Dermis blood vessel endothelial cell (primary cell): ENCODE measurements around the gene MED31. TPM values are rescaled to one million over a fixed set of nuclear protein-coding genes. Genes with fewer than 3 reads are reported as not detected.
A peak's percentile ranks its signal among the peaks of the same experiment; 100 is the strongest.
"Not testable (repeated sequence)": the region's sequence is repeated elsewhere in the genome, so short reads cannot be mapped to it uniquely, and the experiment has no call there.

Source experiments
- DNase-seq: peaks from one replicate; pipeline ENCODE4 v3.0.0; 2010
- total RNA-seq: library from RNA; depleted of rRNA; stranded (reverse); fragments of >200 nt; gene quantifications from 2 replicates; pipeline ENCODE4 v1.2.3, GENCODE V29; 2014

The MED31 gene
- total RNA-seq, 1 donor from 2014 or later, result 7.0 TPM

DNA sequence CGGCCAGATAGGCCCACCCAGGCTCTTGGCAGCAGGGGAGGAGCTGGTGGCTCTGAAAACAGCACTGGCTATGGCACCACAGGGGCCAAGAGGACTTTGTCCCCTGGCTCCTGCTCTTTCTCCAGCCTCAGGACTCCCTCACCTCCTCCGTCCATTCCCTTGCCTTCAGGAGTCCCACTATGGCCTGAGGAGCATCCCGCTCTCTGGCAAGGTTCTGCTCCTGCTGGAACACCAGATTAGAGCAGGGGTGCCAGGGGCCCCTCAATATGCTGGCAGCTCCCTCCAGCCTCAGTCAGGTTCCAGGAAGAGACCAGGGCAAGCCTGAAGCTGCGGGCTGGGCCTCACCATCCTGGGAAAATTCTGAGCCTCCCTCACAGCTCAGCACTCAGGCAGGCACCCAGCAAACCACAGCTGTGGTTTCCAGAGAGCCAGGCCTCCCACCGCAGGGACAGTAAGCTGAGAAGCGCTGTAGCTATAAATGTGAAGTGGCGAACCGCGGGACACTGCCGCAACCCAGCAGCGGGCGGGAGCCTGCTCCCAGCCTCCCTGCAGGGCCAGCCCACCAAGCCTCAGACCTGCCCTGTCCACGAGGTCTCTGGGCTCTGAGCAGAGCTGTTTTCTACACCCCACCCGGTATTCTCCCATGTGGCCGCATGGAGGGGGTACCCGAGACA, 25.9 kb upstream of the MED31 start:
- no peak for DNase-seq

DNA sequence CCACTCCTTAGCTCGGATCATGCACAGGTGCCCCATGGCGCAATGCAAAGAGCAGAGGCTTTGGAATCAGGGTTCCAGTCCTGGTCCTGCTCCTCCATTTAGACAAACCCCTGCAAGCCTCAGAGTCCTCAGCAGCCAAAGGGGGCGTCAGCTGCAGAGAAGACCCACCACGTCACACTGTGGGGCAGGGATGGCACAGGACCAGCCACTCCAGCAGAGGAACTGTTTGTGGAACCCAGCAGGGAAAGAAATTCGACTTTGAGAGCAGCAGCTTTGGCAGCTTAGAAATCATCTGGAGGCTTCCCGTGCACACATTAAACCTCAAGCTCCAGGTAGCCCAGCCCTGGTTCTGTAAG, 25.4 kb upstream of the MED31 start:
- no peak for DNase-seq

- no peak for DNase-seq
Measured at GRCh38 chr17:6675201-6675825, 23.9 kb upstream of the MED31 start.

GRCh38 chr17:6674586-6674985, 23.2 kb upstream of the MED31 start:
- no peak for DNase-seq

GRCh38 chr17:6671431-6671830, 20.0 kb upstream of the MED31 start:
- no peak for DNase-seq

DNA sequence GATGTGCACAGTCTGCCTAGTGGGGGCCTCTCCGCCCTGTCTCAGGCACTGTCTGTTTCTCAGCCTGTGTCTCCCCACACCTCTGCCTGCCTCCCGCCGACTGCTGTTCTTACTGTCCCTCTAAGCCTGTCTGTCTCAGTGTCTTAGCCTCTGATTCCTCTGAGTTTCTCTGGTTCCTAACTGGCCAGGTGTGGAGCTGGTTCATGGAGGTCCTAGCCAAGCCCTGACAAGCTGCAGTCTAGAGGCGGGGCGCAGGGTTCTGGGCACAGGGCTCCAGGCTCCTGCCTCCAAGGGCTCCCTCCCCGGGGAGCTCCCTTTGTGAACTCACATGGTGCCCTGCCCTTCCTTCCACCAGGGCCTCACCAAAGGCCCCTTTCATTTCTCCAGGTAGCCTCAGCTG, 19.6 kb upstream of the MED31 start:
- DNase-seq, result no peak

GRCh38 chr17:6670571-6670970, 19.2 kb upstream of the MED31 start:
- no peak for DNase-seq

GRCh38 chr17:6669479-6670212, 18.2 kb upstream of the MED31 start:
- no peak for DNase-seq

- no peak for DNase-seq
Measured at GRCh38 chr17:6668727-6669425, 17.5 kb upstream of the MED31 start.

DNA sequence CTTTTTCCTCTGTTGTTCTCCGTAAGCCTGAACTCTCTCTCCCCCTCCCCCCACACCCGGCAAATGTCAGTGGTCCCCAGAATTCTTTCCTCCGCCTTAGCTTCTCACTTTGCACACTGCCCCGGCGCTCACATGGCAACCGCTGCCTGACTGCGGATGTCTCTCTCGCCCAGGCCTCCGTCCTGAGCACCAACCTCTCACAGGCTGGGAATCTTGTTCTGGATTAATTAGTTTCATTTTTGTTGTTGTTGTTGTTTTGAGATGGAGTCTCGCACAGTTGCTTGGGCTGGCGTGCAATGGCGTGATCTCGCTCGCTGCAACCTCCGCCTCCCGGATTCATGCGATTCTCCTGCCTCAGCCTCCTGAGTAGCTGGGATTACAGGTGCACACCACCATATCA, 16.8 kb upstream of the MED31 start:
- no peak for DNase-seq

DNA sequence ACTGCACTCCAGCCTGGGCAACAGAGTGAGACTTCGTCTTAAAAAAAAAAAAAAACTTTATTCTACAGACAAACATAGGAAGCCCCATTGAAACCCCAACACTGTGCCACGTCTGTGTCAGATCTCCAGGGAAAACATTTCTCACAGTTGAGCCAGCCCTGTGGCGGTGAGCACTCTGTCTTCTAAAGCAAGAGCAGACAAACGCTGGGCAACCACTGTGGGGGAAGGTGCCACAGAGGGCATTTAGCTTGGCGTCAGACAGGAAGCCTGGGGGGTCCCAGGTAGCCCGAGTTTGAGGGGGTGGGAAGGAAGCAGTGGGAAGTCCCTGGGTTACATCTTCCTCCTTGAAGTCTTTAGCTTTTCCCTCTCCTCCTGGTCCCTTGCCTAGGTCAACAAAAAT, 16.1 kb upstream of the MED31 start:
- DNase-seq, result no peak

- no peak for DNase-seq
Measured at GRCh38 chr17:6666557-6666956, 15.2 kb upstream of the MED31 start.

DNA sequence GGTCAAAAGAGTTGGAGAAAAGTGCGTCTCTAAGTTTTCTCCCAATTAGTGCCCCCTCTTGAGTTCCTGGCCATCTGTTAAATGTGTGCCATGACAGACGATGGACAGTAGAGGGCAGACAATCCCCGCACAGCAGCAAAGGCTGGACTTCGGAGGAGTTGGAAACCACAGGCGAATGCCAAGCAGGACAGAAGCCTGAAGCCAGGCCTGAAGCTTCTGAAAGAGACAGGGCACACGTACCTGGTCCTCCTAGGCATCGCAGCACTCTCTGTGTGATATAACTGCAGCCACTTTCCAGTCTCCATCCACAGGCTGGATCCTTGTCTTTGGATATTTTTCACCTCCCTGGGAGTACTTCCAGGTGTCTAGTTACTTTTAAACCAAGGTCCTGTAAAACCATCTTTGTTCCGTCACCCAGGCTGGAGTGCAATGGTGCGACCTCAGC, 14.7 kb upstream of the MED31 start:
- peak; percentile 91 for DNase-seq

- DNase-seq, result not testable (repeated sequence)
Measured at GRCh38 chr17:6663200-6663599, 11.8 kb upstream of the MED31 start.

DNA sequence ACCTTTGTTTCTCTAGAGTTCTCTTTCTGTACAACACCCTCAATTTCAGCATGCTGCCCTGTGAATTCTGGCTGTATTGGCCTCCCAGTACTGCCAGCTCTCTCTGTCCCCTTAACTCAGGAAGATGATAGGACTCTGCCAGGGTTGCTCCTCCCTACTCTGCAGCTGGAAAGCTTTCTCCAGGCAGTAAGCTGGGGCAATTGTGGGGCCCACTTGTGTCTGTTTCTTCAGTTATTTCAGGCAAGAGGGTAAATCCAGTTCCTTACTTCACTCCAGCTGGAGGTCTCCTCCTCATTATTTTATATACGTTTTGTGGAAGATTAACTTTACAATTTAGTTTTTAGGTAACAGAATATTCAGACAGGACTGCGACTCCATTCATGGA, 10.1 kb upstream of the MED31 start:
- no peak for DNase-seq

DNA sequence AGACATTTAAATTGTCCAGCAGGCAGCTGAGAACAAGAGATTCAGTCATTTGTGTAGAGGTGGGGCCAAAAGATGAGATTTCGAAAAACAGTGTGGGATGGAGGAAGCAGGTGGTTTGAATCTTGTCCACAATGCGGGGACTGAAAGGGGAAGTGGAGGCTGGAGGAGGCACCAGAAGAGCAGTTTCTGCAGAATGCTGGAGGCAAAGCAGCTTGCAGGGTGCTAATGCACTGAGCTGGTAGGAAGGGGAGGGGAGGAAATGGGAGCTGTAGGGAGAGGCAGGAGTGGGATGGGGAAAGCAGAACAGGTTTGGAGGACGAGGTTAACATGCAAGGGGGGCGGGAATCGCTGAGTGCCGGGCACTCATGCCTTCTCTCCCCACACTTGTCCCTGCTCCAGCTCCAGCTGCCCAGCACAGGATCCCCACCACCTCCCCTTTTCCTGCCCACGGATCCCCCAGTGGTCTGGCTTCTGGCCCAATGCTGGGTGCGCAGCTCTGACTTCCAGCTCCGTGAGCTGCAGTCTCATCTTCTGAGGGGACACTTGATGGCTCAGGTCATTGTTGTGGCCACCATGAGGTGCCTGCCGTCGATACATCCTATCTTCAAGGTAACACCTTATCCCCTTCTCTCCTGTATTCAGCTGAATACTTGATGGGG, 9.5 kb upstream of the MED31 start:
- DNase-seq, result no peak

GRCh38 chr17:6660101-6660500, 8.7 kb upstream of the MED31 start:
- DNase-seq, result no peak

- not testable (repeated sequence) for DNase-seq
Measured at GRCh38 chr17:6658411-6658810, 7.0 kb upstream of the MED31 start.

- no peak for DNase-seq
Measured at GRCh38 chr17:6657633-6658287, 6.4 kb upstream of the MED31 start.

DNA sequence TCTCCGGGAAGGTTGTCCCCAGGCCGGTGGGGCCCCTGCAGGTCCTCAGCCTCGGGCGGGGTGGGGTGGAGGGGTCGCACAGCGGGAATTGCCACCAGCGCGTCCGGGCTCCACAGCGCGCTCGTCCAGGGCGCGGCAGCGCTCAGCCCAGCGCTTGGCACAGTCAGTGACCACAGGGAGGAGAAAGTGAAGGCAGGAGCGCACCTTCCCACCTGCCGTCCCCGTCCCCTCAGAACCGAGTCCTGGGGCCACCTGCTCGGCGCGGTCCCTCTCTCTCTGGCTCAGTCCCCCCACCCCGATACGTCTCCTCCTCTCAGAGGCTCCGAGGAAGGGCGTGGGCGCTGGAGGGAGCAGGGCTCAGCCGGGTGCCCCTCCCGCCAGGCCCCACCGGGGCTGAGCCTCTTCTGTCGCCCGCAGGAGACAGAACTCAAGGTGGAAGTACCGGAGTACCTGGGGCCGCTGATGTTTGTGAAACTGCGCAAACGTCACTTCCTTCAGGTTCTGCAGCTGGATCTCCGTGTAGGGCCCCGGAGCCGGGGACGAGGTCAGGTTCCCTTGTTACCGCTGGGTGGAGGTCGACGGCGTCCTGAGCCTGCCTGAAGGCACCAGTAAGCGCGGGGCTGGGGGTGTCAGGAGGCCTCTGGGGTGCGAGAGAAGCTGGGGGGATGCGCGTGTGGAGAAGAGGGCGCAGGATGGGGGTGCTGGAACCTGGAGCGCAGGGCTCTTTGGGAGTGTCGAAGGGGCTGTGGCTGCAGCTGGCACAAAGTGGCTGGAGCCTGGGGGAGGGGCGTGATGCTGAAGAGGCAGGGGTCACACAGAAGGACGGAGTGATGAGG, 5.6 kb upstream of the MED31 start:
- DNase-seq, result not testable (repeated sequence)

GRCh38 chr17:6655732-6656361, 4.4 kb upstream of the MED31 start:
- DNase-seq, result not testable (repeated sequence)
